ENCODE measurements around the gene DAB2IP. TPM values are rescaled to one million over a fixed set of nuclear protein-coding genes. Genes with fewer than 3 reads are reported as not detected.

Gene DAB2IP
- total RNA-seq, 1 experiment from 2014 or later, result 56.3 TPM

- Mint-ChIP-seq H3K4me3 (ENCODE audit: low read depth, unreplicated experiment) (no peak overlapping the region), H3K27me3 (ENCODE audit: unreplicated experiment) (no peaks in the 10 kb centered on the region), H3K27ac (ENCODE audit: unreplicated experiment) (no peak overlapping the region), H3K9me3 (ENCODE audit: low read depth, unreplicated experiment) (no peaks in the 10 kb centered on the region), H3K4me1 (ENCODE audit: low read depth, unreplicated experiment) (no peaks in the 10 kb centered on the region), H3K36me3 (ENCODE audit: insufficient read depth, unreplicated experiment) (no peaks in the 10 kb centered on the region)
- TF ChIP-seq CTCF (IDR thresholded peaks at IDR 0.05; ENCODE audit: unreplicated experiment), result no peak
- BruUV-seq (replicated peaks), result no TSS peak
- intact Hi-C loops (cut with micrococcal nuclease; ENCODE audit: unreplicated experiment), result no loop called here
- no peak for DNase-seq
- CTCF ChIA-PET, result no interaction called here
Observed at GRCh38 chr9:121814594-121814993, 163.2 kb downstream of the DAB2IP start.

GRCh38 chr9:121815084-121815483, 163.7 kb downstream of the DAB2IP start:
- BruUV-seq (replicated peaks), result no TSS peak
- no peak overlapping the region for H3K27ac Mint-ChIP-seq (ENCODE audit: unreplicated experiment)
- H3K4me1 Mint-ChIP-seq (ENCODE audit: low read depth, unreplicated experiment), result no peaks in the 10 kb centered on the region
- CTCF ChIA-PET, result interaction anchor here (0.8 kb wide), 1 partner anchor 34 kb away, joined by 3 read pairs; no protein-coding TSS in a partner anchor
- DNase-seq, result no peak
- no peak overlapping the region for H3K4me3 Mint-ChIP-seq (ENCODE audit: low read depth, unreplicated experiment)
- no peak for TF ChIP-seq CTCF (IDR thresholded peaks at IDR 0.05; ENCODE audit: unreplicated experiment)
- H3K27me3 Mint-ChIP-seq (ENCODE audit: unreplicated experiment), result no peaks in the 10 kb centered on the region
- intact Hi-C loops (cut with micrococcal nuclease; ENCODE audit: unreplicated experiment), result no loop called here
- H3K36me3 Mint-ChIP-seq (ENCODE audit: insufficient read depth, unreplicated experiment), result no peaks in the 10 kb centered on the region
- H3K9me3 Mint-ChIP-seq (ENCODE audit: low read depth, unreplicated experiment), result no peaks in the 10 kb centered on the region

GRCh38 chr9:121815546-121816448, 164.4 kb downstream of the DAB2IP start:
- DNase-seq, result no peak

GRCh38 chr9:121816449-121816817, 165.0 kb downstream of the DAB2IP start:
- DNase-seq, result no peak
- intact Hi-C loops (cut with micrococcal nuclease; ENCODE audit: unreplicated experiment), result no loop called here
- no peak for TF ChIP-seq CTCF (IDR thresholded peaks at IDR 0.05; ENCODE audit: unreplicated experiment)
- Mint-ChIP-seq H3K9me3 (ENCODE audit: low read depth, unreplicated experiment) (no peaks in the 10 kb centered on the region), H3K4me1 (ENCODE audit: low read depth, unreplicated experiment) (no peaks in the 10 kb centered on the region), H3K27me3 (ENCODE audit: unreplicated experiment) (no peaks in the 10 kb centered on the region), H3K4me3 (ENCODE audit: low read depth, unreplicated experiment) (no peak overlapping the region), H3K36me3 (ENCODE audit: insufficient read depth, unreplicated experiment) (no peaks in the 10 kb centered on the region), H3K27ac (ENCODE audit: unreplicated experiment) (no peak overlapping the region)
- CTCF ChIA-PET, result no interaction called here
- no TSS peak for BruUV-seq (replicated peaks)

More at GRCh38 chr9:121815546-121816448, 164.4 kb downstream of the DAB2IP start:
- H3K36me3 Mint-ChIP-seq (ENCODE audit: insufficient read depth, unreplicated experiment), result no peaks in the 10 kb centered on the region
- no peak for TF ChIP-seq CTCF (IDR thresholded peaks at IDR 0.05; ENCODE audit: unreplicated experiment)
- H3K27ac Mint-ChIP-seq (ENCODE audit: unreplicated experiment), result no peak overlapping the region
- intact Hi-C loops (cut with micrococcal nuclease; ENCODE audit: unreplicated experiment), result no loop called here
- H3K27me3 Mint-ChIP-seq (ENCODE audit: unreplicated experiment), result no peaks in the 10 kb centered on the region
- H3K4me3 Mint-ChIP-seq (ENCODE audit: low read depth, unreplicated experiment), result no peak overlapping the region
- no peaks in the 10 kb centered on the region for H3K9me3 Mint-ChIP-seq (ENCODE audit: low read depth, unreplicated experiment)
- BruUV-seq (replicated peaks), result no TSS peak
- no peaks in the 10 kb centered on the region for H3K4me1 Mint-ChIP-seq (ENCODE audit: low read depth, unreplicated experiment)
- CTCF ChIA-PET, result interaction anchor here (0.8 kb wide), 1 partner anchor 34 kb away, joined by 3 read pairs; no protein-coding TSS in a partner anchor

Data from Calu3 (cell line).